ENCODE measurements around the gene AICDA.
"Not testable (repeated sequence)": the region's sequence is repeated elsewhere in the genome, so short reads cannot be mapped to it uniquely, and the experiment has no call there.

Gene AICDA

DNA sequence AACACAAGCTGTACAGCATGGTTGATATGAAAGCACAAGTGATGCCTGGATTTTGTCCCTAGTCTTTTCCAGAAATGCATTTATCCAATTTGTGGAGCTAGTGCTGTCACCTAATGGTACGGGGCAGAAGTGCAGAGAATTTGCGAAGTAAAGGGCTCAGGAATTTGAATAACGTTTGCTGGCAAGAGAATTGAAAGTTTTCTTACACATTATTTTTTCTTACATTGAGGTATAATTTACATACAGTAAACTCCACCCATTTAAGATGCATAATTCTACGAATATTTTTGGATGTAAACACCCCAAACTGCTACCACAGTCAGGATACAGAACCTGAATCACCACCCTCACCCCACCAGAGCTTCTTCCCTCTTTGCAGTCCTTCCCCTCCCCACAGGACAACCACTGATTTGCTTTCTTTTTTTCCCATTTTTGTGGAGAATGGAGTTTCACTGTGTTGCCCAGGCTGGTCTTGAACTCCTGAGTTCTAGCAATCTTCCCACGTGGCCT, 3.5 kb downstream of the AICDA start:
- DNase-seq = no peak

DNA sequence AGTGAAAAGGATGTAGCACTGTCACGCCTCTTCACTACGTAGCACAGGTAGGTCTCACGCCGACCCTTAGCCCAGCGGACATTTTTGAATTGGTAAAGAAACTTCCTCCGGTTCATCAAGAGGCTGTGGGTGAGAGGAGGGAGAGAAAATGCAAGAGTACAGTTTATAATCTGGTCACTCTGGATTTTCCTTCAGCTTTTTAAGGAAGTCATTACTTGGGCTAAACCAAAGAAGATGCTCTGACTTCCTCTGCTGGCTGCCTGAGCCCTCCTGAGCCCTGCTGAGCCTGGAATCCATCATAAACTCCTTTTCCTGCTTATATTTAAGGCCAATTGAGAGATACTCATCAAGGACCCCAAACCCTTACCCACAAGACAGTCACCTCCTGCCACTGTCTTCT, 5.8 kb downstream of the AICDA start:
- DNase-seq = no peak

DNA sequence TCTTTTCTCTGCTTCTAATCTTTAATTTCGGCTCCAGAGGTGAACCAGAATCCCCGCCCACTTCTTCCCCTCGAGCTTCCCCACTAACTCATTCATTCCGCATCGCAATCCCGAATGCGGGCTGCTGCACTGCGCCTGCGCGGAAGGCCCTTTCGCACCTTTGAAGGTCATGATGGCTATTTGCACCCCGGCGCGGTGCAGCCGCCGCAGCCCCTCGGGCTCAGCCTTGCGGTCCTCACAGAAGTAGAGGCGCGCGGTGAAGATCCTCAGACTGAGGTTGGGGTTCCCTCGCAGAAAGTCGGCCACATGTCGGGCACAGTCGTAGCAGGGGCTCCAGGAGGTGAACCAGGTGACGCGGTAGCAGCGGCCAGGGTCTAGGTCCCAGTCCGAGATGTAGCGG, 7.6 kb downstream of the AICDA start:
- DNase-seq = no peak

DNA sequence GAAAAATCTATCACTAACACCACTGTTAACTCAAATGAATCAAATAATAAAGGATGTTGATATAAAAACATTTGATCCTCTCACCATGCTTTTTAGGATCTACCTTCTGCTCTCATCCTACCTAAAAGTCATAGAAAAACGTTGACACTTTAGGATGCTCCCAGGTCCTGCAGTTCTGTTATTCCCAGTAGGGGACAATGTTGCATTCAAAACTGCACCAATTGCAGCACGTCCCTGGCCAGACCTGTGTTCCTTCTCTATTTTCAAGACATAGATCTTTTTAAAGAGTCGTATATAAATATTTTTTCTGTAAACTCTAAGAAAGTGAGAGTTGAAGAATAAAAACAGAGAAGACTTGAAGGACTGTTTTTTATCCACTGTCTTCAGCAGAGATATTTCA, 8.8 kb downstream of the AICDA start:
- DNase-seq = no peak

DNA sequence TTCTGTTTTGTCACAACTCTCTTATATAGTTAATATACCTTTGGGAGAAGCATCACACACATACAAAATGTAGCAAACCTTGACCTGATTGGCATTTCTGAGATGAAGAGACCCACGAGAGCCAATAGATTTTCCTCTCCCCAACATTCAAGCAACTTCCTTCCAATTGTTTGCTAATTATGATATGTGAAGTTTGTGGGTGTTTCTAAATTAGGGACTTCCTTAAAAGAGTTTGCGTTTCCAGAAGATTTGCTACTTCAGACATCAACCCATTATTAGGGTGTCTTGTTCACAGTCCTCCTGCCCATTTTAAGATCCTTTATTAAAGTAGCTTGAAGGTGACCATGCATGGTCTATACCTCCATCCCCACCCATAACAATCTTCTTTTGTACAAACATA, 9.4 kb downstream of the AICDA start:
- no peak for DNase-seq

DNA sequence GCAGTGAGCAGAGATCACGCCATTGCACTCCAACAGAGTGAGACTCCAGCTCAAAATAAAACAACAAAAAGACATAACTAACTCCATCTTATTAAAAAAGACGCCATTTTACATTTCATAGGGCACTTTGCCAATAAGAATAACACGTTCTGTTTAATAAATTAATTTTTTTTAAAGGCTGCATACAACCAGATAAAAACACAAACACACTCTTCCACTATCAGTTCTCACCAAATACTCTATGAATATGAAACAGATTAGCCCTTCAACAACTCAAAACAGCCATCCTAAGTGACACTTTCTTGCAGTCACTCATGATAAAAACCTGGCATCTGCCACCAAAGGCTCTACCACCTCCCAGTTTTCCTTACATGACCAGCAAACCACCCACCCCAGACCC, 16.1 kb downstream of the AICDA start:
- DNase-seq = no peak

DNA sequence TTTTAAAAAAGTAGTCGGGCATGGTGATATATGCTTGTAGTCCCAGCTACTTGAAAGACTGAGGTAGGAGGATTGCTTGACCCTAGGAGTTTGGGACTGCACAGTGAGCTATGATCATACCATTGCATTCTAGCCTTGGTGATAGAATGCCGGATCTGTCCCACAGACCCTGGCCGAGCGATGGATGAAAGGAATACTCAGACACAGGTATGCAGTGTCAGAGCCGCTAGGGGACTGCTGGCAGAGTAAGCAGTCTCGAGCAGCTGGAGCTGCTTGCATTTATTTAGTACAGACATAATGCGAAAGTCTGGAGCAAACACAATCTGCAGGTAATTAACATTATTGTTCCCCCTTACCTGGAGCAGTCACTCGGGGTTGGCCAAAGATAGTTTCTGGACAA, 18.6 kb downstream of the AICDA start:
- no peak for DNase-seq

DNA sequence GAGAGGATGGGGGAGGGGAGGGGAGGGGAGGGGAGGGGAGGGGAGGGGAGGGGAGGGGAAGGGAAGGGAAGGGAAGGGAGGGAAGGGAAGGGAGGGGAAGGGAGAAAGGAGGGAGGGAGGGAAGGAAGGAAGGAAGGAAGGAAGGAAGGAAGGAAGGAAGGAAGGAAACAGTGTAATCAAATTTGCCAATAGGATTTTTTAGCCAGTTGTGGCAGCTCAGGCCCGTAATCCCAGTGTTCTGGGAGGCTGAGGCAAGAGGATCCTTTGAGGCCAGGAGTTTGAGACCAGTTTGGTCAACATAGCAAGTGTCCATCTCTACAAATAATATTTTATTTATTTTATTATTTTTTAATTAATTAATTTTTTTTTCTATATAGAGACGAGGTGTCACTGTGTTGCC, 19.4 kb downstream of the AICDA start:
- no peak for DNase-seq

DNA sequence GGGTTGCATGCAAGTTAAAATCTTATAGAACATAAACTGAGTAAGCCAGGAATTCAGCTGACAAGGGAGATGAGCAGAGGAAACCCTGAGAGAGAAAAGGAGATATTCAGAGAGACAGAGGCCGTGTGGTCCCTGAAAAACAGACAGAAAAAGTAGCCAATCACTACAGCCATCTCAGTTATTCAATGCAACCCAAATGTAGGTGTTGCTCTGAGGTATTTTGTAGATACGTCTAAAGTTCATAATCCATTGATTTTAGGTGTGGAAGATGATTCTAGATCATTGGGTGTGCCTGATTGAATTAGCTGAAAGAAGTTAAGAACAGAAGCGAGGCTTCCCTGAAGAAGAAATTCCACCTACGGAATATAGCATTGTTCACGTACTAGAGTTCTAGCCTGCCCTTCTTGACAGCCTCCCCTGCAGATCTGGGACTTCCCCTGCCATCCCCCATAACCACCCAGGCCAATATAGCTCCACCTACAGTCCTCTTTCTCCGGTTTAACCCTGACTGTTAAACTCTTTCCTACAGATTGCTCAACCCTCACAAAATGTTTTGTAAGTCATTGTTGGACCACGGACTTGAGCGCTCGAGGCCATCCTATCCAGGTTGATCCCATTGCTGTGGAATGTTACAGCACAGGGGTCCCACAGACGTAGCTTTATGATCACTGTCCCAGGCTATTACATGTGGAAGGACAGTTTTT, 21.7 kb downstream of the AICDA start:
- no peak for DNase-seq

DNA sequence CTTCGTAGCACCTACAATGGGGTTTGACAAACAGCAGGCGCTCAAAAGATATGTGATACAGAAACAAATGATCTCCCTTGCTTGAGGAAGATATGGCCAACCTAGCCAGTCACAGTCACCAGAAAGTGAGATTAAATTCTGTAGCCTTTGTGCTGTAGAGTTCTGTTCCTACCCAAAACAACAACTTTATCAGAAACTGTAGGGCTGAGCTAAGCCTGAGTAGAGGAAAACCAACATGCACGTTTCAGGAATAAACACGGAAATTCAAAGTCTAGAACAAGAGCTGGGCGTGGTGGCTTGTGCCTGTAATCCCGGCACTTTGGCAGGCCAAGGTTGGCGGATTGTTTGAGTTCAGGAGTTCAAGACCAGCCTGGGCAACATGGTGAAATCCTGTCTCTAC, 23.0 kb downstream of the AICDA start:
- DNase-seq = no peak

DNA sequence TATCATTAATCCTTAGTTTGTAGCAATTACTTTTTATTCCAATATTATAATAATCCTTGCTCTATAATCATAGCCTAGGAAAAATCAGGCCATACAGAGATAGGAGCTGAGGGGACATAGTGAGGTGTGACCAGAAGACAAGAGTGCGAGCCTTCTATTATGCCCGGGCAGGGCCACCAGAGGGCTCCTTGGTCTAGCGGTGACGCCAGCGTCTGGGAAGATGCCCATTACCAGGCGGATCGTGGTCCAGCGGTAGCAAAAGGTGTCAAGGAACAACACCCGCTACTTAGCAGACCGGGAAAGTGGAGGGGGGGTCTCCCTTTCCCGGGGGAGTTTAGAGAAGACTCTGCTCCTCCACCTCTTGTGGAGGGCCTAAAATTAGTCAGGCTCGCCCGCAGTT, 28.2 kb downstream of the AICDA start:
- DNase-seq = not testable (repeated sequence)

DNA sequence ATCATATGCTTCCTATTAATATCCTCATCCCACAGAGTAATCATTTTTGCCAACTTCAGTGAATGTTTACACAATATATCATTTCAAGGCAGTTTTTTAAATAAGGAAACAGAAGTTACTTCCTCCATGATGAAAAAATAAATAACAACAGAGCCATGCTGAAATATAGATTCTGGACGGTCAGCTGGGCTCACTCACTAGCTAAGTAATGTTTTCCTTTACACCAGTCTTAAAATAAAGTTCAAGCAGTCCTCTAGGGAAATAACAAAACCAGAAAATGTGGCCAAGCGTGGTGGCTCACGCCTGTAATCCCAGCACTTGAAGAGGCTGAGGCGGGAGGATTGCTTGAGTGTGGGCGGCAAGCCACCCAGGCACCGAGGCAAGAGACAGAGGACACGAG, 28.7 kb downstream of the AICDA start:
- no peak for DNase-seq

DNA sequence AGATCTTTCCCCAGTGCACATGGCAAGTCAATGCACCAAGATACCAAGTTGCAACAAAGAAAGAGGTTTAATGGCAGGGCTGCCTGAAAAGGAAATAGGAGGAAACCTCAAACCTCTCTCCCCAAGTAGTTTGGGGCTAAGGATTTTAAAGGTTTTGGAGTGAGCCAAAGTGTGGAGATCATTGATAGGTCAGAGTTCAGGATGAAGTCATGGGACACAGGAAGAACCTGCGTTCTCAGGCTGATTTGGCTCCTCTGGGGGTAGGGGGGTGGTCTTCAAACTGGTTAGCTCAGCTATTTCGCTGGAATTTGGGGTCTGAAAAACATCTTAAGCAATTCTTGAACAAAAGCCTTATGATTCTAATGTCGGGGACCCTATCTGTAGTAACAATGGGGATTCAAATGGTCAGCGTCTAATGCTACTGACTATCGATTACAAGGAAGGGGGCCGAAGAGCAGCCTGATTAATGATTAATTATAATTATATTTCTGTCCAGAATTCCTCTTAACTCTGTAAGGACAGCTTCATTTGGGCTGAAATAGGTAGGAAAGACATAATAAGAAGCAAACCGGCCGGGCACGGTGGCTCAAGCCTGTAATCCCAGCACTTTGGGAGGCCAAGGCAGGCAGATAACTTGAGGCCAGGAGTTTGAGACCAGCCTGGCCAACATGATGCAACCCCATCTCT, 31.4 kb downstream of the AICDA start:
- no peak for DNase-seq

DNA sequence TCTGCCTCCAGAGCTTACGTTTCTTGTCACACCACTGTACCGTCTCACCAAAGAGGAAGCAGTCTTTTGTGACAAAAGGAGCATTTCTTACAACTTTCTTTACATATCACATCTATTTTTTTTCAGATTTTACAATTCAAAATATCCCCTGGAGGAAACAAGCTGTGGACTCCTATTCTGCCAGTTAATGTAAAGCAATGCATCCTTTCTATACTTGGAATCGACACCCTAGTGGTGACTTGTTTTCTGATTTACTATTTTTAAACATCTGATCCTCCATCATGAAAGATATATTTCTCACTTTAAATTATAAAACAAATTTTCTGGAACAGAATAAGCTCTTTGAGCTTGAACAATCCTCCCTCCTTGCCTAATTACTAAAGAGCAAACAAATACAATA, 34.8 kb downstream of the AICDA start:
- no peak for DNase-seq

DNA sequence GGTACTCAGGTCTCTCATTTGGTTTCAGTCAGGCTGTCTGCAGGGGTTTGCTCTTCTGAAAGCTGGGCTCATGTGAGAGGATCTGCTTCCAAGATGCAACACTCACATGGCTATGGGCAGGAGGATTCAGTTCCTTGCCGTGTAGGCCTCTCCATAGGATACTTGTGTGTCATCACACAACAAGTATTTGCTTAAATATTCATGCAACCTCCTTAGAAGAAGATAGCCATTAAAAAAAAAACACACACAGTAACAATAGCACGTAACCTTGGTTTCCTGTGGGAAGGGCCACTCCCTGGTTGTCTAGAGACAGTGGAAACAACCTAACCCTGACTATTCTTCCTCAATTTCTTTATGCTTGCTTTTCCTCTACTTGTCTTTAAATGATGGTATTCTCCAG, 40.2 kb downstream of the AICDA start:
- DNase-seq = no peak

DNA sequence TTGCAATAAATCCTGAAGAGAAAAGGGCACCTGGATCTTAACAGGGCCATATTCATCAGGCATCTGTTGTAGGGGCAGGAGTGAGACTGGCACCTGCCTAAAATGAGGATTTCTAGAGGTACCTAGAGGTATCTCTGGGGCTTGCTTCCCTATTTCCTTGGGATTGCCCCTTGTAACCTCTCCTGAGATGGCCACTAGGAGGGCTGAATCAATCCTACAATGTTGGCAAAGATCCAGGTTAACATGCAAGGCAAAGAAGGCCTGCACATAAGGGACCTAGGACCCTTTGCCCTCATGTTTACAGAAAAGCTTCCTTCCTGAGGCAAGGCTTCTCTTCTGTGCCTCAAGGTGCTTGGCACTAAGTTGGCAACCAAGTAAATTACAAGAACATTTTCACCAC, 46.1 kb downstream of the AICDA start:
- no peak for DNase-seq

DNA sequence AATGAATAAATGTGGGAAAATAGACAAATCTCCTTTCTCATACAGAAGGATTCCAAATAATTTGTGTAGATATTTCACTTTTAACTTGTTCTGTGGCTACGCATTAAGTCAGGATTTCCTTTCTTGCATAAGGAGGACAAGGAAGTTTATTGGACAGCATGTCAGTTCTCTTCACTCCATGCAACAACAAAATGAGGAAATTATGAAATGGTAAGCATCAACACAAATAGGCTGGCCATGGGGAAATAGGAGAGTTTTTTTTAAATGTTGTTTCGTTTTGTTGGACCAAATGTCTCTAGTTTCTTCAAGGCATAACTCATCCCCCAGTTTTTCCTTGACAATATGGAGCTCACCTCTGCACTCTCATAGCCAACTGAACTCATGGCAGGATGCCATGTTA, 46.6 kb downstream of the AICDA start:
- not testable (repeated sequence) for DNase-seq

DNA sequence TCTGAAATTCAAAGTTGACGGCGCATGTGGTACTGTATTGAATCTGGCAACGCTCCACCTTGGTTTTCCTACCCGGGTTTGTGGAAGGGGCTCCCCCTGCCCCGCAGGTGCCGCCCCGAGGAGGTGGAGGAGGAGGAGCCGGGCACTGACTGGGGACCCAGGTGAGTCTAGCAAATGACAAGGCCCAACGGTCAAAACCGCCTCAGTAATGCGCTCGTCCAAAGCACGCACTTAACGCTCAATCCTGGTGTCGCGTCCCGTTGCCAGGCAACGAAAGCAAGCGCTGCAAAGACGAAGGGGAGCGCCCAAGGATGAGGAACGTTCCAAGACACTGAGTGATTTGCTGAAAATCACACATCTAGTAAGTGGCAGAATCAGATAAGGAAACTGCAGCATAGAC, 48.0 kb downstream of the AICDA start:
- DNase-seq = no peak

DNA sequence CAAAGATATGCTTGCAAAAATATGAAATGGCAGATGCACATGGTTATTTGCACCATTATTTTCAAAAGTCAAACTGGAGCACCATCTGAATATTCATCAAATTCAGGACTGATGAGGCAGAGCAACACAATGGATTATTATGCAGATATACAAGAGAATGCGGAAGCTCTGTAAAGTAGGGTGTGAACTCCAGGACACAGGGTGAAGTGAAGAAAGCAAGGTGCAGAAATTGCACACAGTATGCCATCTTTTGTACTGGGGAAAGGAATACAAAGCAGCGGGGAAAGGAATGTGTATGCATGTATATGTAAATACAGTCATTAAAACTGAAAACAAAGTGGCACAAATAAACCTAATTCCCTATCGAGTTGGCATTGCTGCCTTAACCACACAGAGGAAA, 49.3 kb downstream of the AICDA start:
- DNase-seq = no peak

DNA sequence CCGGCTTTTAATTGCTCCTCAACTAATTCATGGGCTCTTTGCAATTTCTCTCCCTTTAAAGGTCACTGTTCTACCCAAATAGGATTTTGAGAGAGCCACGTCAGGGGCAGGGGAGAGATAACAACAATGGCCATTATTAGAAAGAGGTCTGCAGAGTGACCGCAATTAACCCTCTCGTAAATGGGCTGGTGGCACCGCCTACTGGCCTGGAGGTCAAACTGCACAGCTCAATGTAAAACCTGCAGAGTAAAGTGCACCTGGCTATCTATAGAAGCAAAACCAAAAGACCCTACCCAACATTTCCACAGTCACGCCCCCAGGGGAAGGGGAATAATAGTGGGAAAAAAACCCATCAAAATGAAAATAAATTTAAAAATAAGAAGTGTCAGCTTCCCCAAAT, 50.3 kb downstream of the AICDA start:
- no peak for DNase-seq

DNA sequence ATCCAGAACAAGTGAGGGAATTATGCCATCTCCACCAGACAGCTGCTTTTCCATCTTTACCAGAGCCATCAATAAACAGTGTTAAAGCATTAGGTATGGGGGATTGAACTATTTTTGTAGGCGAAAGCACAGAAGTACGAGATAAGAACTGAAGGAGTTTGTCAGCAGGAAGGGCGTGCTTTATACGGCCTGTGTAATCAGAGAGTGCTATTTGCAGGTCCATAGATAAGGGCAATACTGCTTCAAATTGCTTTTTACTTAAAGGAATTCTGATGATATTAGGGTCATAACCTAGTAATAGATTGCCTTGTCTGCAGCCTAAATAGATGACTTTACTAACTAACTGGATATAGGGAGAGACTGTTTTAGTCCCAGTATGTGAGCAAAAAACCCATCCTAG, 51.6 kb downstream of the AICDA start:
- DNase-seq = no peak

DNA sequence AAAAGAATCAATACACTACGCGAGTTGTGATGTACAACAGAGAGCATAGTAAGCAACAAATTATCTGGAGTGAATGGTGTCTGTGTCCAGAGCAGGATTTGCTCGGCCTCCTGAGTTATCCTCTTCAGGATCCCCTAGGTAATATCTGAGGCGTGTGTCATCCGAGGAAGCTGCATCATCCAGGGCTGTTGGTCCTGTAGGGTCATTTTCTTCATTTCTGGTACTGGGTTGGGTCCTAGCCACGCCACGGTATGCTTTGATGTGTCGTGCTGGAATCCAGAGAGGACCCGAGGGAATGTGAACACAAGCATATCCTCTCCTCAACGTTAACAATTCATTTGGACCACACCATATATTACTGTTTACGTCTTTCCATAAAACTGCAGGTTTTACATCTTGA, 53.0 kb downstream of the AICDA start:
- no peak for DNase-seq

DNA sequence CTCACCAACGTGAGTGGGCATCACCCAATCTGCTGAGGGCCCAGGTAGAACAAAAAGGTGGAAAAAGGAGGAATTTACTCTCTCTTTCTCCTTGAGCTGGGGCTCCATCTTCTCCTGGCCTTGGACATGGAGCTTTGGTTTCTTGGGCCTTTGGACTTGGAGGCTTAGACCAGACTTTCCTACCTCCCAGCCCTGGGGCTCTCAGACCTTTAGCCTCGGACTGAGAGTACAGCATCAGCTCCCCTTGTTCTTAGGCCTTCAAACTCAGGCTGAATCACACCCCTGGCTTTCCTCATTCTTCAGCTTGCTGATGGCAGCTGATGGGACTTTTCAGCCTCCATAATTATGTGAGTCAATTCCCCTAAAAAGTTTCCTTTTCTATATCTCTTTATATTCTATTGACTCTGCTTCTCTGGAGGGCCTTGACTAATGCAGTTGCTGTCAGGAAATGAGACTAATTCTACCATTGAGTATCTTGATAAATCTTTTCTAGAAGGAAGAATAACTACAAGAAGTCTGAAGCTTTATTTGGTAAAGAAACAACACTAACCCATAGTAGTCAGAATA, 56.0 kb downstream of the AICDA start:
- no peak for DNase-seq

DNA sequence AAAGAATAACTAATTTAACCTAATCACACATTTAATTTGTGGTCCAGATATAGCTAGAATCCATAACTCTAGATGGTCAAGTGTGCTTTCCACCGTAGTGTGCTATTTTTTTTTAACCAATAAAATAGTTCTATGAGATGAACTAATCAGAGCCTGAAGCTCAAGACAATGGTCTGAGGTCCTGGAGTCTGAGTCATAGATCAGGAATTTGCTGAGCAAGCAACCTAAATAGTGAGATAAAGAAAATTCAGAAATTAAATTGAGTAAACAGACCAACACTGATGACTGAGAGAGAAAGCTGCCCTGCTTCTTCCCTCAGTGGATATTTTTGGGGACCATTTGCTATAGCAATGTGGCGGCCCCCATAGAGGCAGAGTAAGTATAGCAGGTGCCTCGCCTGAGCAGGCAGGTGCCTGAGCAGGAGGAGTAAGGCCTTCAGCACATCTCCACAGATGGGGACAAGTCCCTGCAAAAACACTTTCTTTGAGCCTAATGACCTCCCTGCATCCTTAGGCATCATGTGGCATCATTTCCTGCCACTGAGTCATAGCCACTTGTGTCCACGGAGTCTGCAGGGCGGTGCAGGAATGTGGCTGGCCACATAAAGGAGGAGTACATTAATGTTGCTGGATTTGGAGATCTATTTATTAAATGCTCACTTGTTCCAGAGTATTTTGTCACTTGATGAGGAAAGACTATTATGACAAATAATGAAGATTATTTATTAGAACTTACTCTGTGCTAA, 58.0 kb downstream of the AICDA start:
- no peak for DNase-seq

Data from GF-D8 (cell line).